ENCODE data around the gene SPAG9. TPM values are rescaled to one million over a fixed set of nuclear protein-coding genes. Genes with fewer than 3 reads are reported as not detected.

SPAG9 gene
- total and polyA plus RNA-seq, 2 experiments from 2014 or later, result 13.7 to 45.0 TPM

DNA sequence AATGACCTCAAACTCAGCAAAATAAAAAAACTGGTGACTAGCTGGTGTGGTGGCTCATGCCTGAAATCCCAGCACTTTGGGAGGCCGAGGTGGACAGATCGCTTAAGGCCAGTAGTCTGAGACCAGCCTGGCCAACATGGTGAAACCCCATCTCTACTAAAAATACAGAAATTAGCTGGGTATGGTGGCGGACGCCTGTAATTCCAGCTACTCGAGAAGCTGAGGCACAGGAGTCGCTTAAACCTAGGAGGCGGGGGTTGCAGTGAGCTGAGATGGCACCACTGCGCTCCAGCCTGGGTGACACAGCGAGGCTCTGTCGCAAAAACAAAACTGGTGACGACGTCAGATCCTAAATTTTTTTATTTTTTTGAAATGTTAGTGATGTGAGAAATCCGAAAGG lies 172.0 kb downstream of the SPAG9 start:
- peaks cover 42% of the 10 kb centered on the region for H3K4me1 Mint-ChIP-seq
- no peak for TF ChIP-seq JUNB (IDR thresholded peaks at IDR 0.05; ENCODE audit: unreplicated experiment)
- no peak for TF ChIP-seq POLR2AphosphoS5 (IDR thresholded peaks at IDR 0.05; ENCODE audit: low read depth)
- no peak for TF ChIP-seq EZH2 (IDR thresholded peaks at IDR 0.05; ENCODE audit: low read depth, unreplicated experiment)
- TF ChIP-seq, protein P1, sequence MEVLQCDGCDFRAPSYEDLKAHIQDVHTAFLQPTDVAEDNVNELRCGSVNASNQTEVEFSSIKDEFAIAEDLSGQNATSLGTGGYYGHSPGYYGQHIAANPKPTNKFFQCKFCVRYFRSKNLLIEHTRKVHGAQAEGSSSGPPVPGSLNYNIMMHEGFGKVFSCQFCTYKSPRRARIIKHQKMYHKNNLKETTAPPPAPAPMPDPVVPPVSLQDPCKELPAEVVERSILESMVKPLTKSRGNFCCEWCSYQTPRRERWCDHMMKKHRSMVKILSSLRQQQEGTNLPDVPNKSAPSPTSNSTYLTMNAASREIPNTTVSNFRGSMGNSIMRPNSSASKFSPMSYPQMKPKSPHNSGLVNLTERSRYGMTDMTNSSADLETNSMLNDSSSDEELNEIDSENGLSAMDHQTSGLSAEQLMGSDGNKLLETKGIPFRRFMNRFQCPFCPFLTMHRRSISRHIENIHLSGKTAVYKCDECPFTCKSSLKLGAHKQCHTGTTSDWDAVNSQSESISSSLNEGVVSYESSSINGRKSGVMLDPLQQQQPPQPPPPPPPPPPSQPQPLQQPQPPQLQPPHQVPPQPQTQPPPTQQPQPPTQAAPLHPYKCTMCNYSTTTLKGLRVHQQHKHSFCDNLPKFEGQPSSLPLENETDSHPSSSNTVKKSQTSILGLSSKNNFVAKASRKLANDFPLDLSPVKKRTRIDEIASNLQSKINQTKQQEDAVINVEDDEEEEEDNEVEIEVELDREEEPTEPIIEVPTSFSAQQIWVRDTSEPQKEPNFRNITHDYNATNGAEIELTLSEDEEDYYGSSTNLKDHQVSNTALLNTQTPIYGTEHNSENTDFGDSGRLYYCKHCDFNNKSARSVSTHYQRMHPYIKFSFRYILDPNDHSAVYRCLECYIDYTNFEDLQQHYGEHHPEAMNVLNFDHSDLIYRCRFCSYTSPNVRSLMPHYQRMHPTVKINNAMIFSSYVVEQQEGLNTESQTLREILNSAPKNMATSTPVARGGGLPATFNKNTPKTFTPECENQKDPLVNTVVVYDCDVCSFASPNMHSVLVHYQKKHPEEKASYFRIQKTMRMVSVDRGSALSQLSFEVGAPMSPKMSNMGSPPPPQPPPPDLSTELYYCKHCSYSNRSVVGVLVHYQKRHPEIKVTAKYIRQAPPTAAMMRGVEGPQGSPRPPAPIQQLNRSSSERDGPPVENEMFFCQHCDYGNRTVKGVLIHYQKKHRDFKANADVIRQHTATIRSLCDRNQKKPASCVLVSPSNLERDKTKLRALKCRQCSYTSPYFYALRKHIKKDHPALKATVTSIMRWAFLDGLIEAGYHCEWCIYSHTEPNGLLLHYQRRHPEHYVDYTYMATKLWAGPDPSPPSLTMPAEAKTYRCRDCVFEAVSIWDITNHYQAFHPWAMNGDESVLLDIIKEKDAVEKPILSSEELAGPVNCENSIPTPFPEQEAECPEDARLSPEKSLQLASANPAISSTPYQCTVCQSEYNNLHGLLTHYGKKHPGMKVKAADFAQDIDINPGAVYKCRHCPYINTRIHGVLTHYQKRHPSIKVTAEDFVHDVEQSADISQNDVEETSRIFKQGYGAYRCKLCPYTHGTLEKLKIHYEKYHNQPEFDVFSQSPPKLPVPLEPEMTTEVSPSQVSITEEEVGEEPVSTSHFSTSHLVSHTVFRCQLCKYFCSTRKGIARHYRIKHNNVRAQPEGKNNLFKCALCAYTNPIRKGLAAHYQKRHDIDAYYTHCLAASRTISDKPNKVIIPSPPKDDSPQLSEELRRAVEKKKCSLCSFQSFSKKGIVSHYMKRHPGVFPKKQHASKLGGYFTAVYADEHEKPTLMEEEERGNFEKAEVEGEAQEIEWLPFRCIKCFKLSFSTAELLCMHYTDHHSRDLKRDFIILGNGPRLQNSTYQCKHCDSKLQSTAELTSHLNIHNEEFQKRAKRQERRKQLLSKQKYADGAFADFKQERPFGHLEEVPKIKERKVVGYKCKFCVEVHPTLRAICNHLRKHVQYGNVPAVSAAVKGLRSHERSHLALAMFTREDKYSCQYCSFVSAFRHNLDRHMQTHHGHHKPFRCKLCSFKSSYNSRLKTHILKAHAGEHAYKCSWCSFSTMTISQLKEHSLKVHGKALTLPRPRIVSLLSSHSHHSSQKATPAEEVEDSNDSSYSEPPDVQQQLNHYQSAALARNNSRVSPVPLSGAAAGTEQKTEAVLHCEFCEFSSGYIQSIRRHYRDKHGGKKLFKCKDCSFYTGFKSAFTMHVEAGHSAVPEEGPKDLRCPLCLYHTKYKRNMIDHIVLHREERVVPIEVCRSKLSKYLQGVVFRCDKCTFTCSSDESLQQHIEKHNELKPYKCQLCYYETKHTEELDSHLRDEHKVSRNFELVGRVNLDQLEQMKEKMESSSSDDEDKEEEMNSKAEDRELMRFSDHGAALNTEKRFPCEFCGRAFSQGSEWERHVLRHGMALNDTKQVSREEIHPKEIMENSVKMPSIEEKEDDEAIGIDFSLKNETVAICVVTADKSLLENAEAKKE (CRISPR knock-in tag; IDR thresholded peaks at IDR 0.05), result no peak
- no peak for TF ChIP-seq NANOG (IDR thresholded peaks at IDR 0.05; ENCODE audit: borderline replicate concordance)
- TF ChIP-seq STAT1 (IDR thresholded peaks at IDR 0.05; ENCODE audit: unreplicated experiment), result no peak
- no peak for TF ChIP-seq CREB1 (CRISPR knock-in tag; IDR thresholded peaks at IDR 0.05; ENCODE audit: low read depth)
- no peak for TF ChIP-seq ZNF114 (CRISPR knock-in tag; IDR thresholded peaks at IDR 0.05)
- no peak for TF ChIP-seq EZH2phosphoT487 (IDR thresholded peaks at IDR 0.05; ENCODE audit: unreplicated experiment)
- no peak for TF ChIP-seq ZNF331 (CRISPR knock-in tag; IDR thresholded peaks at IDR 0.05; ENCODE audit: low read depth)
- TF ChIP-seq, protein P2, sequence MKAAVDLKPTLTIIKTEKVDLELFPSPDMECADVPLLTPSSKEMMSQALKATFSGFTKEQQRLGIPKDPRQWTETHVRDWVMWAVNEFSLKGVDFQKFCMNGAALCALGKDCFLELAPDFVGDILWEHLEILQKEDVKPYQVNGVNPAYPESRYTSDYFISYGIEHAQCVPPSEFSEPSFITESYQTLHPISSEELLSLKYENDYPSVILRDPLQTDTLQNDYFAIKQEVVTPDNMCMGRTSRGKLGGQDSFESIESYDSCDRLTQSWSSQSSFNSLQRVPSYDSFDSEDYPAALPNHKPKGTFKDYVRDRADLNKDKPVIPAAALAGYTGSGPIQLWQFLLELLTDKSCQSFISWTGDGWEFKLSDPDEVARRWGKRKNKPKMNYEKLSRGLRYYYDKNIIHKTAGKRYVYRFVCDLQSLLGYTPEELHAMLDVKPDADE (IDR thresholded peaks at IDR 0.05), result no peak
- TF ChIP-seq, protein P3, sequence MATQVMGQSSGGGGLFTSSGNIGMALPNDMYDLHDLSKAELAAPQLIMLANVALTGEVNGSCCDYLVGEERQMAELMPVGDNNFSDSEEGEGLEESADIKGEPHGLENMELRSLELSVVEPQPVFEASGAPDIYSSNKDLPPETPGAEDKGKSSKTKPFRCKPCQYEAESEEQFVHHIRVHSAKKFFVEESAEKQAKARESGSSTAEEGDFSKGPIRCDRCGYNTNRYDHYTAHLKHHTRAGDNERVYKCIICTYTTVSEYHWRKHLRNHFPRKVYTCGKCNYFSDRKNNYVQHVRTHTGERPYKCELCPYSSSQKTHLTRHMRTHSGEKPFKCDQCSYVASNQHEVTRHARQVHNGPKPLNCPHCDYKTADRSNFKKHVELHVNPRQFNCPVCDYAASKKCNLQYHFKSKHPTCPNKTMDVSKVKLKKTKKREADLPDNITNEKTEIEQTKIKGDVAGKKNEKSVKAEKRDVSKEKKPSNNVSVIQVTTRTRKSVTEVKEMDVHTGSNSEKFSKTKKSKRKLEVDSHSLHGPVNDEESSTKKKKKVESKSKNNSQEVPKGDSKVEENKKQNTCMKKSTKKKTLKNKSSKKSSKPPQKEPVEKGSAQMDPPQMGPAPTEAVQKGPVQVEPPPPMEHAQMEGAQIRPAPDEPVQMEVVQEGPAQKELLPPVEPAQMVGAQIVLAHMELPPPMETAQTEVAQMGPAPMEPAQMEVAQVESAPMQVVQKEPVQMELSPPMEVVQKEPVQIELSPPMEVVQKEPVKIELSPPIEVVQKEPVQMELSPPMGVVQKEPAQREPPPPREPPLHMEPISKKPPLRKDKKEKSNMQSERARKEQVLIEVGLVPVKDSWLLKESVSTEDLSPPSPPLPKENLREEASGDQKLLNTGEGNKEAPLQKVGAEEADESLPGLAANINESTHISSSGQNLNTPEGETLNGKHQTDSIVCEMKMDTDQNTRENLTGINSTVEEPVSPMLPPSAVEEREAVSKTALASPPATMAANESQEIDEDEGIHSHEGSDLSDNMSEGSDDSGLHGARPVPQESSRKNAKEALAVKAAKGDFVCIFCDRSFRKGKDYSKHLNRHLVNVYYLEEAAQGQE (IDR thresholded peaks at IDR 0.05; ENCODE audit: unreplicated experiment), result no peak
- TF ChIP-seq, protein P4, sequence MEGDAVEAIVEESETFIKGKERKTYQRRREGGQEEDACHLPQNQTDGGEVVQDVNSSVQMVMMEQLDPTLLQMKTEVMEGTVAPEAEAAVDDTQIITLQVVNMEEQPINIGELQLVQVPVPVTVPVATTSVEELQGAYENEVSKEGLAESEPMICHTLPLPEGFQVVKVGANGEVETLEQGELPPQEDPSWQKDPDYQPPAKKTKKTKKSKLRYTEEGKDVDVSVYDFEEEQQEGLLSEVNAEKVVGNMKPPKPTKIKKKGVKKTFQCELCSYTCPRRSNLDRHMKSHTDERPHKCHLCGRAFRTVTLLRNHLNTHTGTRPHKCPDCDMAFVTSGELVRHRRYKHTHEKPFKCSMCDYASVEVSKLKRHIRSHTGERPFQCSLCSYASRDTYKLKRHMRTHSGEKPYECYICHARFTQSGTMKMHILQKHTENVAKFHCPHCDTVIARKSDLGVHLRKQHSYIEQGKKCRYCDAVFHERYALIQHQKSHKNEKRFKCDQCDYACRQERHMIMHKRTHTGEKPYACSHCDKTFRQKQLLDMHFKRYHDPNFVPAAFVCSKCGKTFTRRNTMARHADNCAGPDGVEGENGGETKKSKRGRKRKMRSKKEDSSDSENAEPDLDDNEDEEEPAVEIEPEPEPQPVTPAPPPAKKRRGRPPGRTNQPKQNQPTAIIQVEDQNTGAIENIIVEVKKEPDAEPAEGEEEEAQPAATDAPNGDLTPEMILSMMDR (conservative IDR thresholded peaks at IDR 0.05; ENCODE audit: low read depth in 2 of 2), result no peak

More for the DNA sequence above, 172.0 kb downstream of the SPAG9 start:
- Histone ChIP-seq H3K36me3 (ENCODE audit: insufficient read depth) (no peaks in the 10 kb centered on the region), H3K79me2 (replicated peaks; ENCODE audit: insufficient read depth) (no peaks in the 10 kb centered on the region), H3K27ac (ENCODE audit: low read depth) (no peak overlapping the region), H3K4me1 (ENCODE audit: insufficient read depth) (peaks cover 25% of the 10 kb centered on the region), H3K9me2 (ENCODE audit: insufficient read depth) (no peaks in the 10 kb centered on the region), H3K4me2 (no peak overlapping the region), H2AFZ (peak overlapping the region; percentile 76; the same call in 1 of the 2 replicates), H3F3A (replicated peaks; ENCODE audit: low read depth) (no peaks in the 10 kb centered on the region), H3K27me3 (ENCODE audit: insufficient read depth) (peaks cover 8% of the 10 kb centered on the region), H3K4me3 (no peak overlapping the region), H4K20me1 (replicated peaks; ENCODE audit: insufficient read depth) (no peaks in the 10 kb centered on the region)
- ATAC-seq (no peak), DNase-seq (ENCODE audit: low spot score) (no peak)
- no peaks in the 10 kb centered on the region for H3K36me3 Mint-ChIP-seq (ENCODE audit: low read depth)
- H3K27me3 Mint-ChIP-seq (ENCODE audit: insufficient read depth, low read depth, poor library complexity), result peaks cover 14% of the 10 kb centered on the region
- no peaks in the 10 kb centered on the region for H3K9me3 Mint-ChIP-seq
- peak overlapping the region; percentile 82 for H3K27ac Mint-ChIP-seq
- H3K4me3 Mint-ChIP-seq, result no peak overlapping the region
